Cardiac ventricle fibroblast (primary cell): Measurements from ENCODE around the gene PIN4. TPM values are rescaled to one million over a fixed set of nuclear protein-coding genes. Genes with fewer than 3 reads are reported as not detected.

ENCODE experiments used
- total RNA-seq: library from RNA; depleted of rRNA; stranded (reverse); fragments of >200 nt; gene quantifications from 2 replicates; pipeline ENCODE4 v1.2.3, GENCODE V29; 2015

The PIN4 gene
- total RNA-seq: 7.6 and 8.3 TPM in 2 replicates

DNA sequence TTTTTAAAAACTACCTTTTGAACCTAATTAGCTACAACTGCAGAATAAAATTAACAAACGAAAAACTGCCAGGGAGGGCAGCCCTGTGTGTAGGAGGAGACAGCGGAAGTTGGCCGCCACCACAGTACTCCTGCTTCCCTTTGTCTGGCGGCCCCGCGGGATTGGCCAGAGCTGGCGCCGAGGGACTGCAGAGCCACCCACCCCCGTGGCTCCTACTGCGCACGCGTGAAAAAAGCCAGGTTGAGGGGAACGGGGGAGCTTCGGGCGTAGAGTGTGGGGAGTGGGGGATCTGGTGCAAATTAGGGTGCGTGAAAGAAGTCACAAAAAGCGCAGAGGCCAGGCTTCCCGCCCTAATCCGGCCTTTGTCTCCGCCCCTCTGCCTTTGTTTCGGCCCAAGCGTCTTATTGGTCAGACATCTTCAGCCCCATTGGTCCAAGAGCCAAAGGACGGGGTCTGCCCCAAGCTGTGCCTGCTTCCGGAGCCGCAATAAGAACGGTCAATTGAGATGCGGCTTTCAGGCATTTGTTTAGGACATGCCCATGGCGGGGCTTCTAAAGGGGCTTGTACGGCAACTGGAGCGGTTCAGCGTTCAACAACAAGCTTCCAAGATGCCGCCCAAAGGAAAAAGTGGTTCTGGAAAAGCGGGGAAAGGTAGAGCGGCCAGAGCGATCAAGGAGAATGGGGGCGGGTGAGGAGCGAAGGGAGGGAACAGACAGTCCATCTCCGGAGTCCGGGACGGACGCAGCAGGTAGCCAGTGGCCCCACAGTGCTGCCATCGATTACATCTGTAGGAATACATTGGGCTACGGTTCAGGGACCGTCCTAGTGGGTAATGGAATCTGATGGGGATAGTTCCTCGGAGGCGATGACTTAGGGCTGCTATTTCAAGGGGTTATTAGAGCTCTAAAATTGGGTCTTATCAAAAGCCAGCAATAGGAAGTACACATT, at the start of gene PIN4:
Gene PIN4 (plus strand): TSS at position 580 of the 948 bp plus-strand sequence. CDS start 29 bp downstream, at position 609.

DNA sequence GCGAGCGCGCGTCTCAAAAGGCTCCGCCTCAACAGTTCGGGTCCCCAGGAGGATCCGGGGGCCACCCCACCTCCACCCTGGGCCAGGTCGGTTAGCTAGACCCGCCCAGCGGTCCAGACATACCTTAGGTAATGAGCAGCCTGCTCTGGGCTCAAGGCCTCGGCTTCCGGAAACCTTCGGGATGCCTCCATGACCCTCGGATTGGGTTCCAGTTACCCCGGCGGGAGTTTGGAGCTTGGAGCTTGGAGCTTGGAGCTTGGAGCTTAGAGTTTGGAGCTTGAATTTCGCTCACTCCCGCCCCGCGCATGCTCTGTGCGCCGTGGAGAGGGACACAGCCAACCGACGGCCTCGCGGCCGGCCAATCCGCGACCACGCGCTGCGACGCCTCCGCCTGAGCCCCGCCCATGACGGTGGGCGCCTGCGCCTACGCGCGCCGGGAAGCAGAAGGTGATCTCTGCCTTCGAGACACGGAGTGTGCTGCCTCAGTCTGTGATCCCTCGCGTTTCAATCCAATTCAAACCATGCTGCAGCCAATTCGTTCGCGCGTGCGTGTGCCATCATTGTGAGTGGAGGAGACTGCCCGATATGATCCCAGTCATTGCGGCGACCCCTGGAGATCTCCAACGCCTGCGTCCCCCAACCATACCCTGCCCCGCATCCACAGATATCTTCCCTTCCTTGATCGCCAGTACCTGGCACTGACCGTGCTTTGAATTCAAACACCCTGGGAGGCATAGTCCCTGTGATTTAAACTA, 57.3 kb downstream of the PIN4 start, which contains the start of gene ERCC6L:
Gene ERCC6L (minus strand): TSS at position 307 of the 755 bp plus-strand sequence. CDS start 116 bp downstream, at position 191.

Other genes starting within 250 kb of the PIN4 start
- gene RTL5, start 49.8 kb upstream of the PIN4 start, total RNA-seq: 3.9 and 5.6 TPM in 2 replicates
- 0.20 and 0.31 TPM in 2 replicates for gene ERCC6L, start 57.3 kb downstream of the PIN4 start, total RNA-seq
- 895 and 961 TPM in 2 replicates for gene RPS4X, start 95.5 kb downstream of the PIN4 start, total RNA-seq
- not detected in 2 replicates for gene CITED1, start 124.2 kb downstream of the PIN4 start, total RNA-seq